Uterus (tissue), 4 donors: Measurements from ENCODE around the gene TOM1. TPM values are rescaled to one million over a fixed set of nuclear protein-coding genes. Genes with fewer than 3 reads are reported as not detected.

Experiments
- DNase-seq, 2 donors: peaks; one replicate each; pipeline ENCODE4 v3.0.0-alpha.2; 2019 to 2020
- H3K27ac ChIP-seq, 2 donors: fragments of 200-600 bp; sonication (generic); 1 replicate in 1 of 2; 2 replicates in 1 of 2; pipeline ENCODE4 v1.5.1; 2016 to 2018
- H3K27me3 ChIP-seq, 2 donors: fragments of 200-600 bp; sonication (generic); one replicate each; pipeline ENCODE4 v1.5.1; 2018 to 2019; ENCODE audit warnings: control low read depth in 1 of 2
- H3K36me3 ChIP-seq, 2 donors: fragments of 200-600 bp; sonication (generic); one replicate each; pipeline ENCODE4 v1.5.1; 2019; ENCODE audit warnings: control low read depth in 1 of 2
- H3K4me1 ChIP-seq, 2 donors: fragments of 200-600 bp; sonication (generic); one replicate each; pipeline ENCODE4 v1.5.1; 2018 to 2019; ENCODE audit warnings: control low read depth in 1 of 2
- H3K4me3 ChIP-seq, 2 donors: fragments of 200-600 bp; sonication (generic); 1 replicate in 1 of 2; 2 replicates in 1 of 2; pipeline ENCODE4 v1.5.1; 2018 to 2019; ENCODE audit warnings: mild to moderate bottlenecking in 1 of 2
- H3K9me3 ChIP-seq, 2 donors: fragments of 200-600 bp; sonication (generic); one replicate each; pipeline ENCODE4 v1.5.1; 2019; ENCODE audit warnings: control low read depth in 1 of 2
- CTCF ChIP-seq, 4 experiments: fragments of 200-600 bp in 2 of 4; fragments of 450-650 bp in 2 of 4; sonication (generic) in 2 of 4; IDR thresholded peaks; one replicate each; pipeline ENCODE4 v1.5.1; 2016 to 2019; ENCODE audit warnings: antibody characterized with exemption in 4 of 4, mild to moderate bottlenecking in 2 of 4, moderate library complexity in 1 of 4
- POLR2A ChIP-seq, 2 donors: fragments of 450-650 bp; IDR thresholded peaks; one replicate each; pipeline ENCODE4 v1.6.1; 2016; ENCODE audit warnings: antibody characterized with exemption in 2 of 2, mild to moderate bottlenecking in 1 of 2, moderate library complexity in 1 of 2
- intact Hi-C: fragments of 100-400 bp; cut with DNase I; formaldehyde crosslinking; loops from one replicate; pipeline ENCODE4 v1.15.1; 2023; ENCODE audit warnings: low total_unique reads
- total RNA-seq, 4 donors: library from RNA; depleted of rRNA in 3 of 4; stranded (reverse); fragments of >200 nt in 3 of 4; gene quantifications; one replicate each; pipeline versions ENCODE4 v1.1.0 to v1.2.4, GENCODE V29; 2014 to 2023
- donor health status: DM: yes; HTN: yes; CAD: no.

The TOM1 gene
- total RNA-seq, 4 donors from 2014 or later: 21.3 to 66.7 (median 52.5) TPM

- H3K27ac ChIP-seq: peak overlapping the region; percentile 96 to 97
- no peak for DNase-seq
- no peaks in the 10 kb centered on the region for H3K27me3 ChIP-seq
- H3K4me3 ChIP-seq: peak overlapping the region; percentile 75 to 78
- no peaks in the 10 kb centered on the region for H3K9me3 ChIP-seq
- H3K4me1 ChIP-seq: no peaks in the 10 kb centered on the region
- TF ChIP-seq POLR2A (IDR thresholded peaks at IDR 0.05) (no peak), CTCF (IDR thresholded peaks at IDR 0.05) (peak in 2 of 4 experiments; percentile 8 to 10)
- intact Hi-C loops: no loop called here
- no peaks in the 10 kb centered on the region for H3K36me3 ChIP-seq
Measured at GRCh38 chr22:35299217-35299672, 449 bp upstream of the TOM1 start.

GRCh38 chr22:35301372-35301874, 1.7 kb downstream of the TOM1 start:
- intact Hi-C loops: no loop called here
- DNase-seq: peak; percentile 61

GRCh38 chr22:35303029-35303624, 3.4 kb downstream of the TOM1 start:
- Histone ChIP-seq H3K27ac (no peak overlapping the region), H3K9me3 (no peaks in the 10 kb centered on the region), H3K4me1 (no peaks in the 10 kb centered on the region), H3K4me3 (no peak overlapping the region), H3K27me3 (no peaks in the 10 kb centered on the region), H3K36me3 (no peaks in the 10 kb centered on the region)
- no peak for DNase-seq
- intact Hi-C loops: no loop called here
- TF ChIP-seq CTCF (IDR thresholded peaks at IDR 0.05) (no peak), POLR2A (IDR thresholded peaks at IDR 0.05) (no peak)

More at GRCh38 chr22:35301372-35301874, 1.7 kb downstream of the TOM1 start:
- H3K9me3 ChIP-seq: no peaks in the 10 kb centered on the region
- H3K4me1 ChIP-seq: no peaks in the 10 kb centered on the region
- no peaks in the 10 kb centered on the region for H3K27me3 ChIP-seq
- H3K27ac ChIP-seq: peak overlapping the region; percentile 96 to 97
- no peaks in the 10 kb centered on the region for H3K36me3 ChIP-seq
- TF ChIP-seq POLR2A (IDR thresholded peaks at IDR 0.05): no peak
- no peak for TF ChIP-seq CTCF (IDR thresholded peaks at IDR 0.05)
- H3K4me3 ChIP-seq: no peak overlapping the region

GRCh38 chr22:35305525-35306070, 5.9 kb downstream of the TOM1 start:
- Histone ChIP-seq H3K4me3 (no peak overlapping the region), H3K27ac (no peak overlapping the region), H3K9me3 (no peaks in the 10 kb centered on the region), H3K4me1 (peaks cover 0 to 1% of the 10 kb centered on the region in 2 donors), H3K27me3 (no peaks in the 10 kb centered on the region), H3K36me3 (no peaks in the 10 kb centered on the region)
- no peak for DNase-seq
- intact Hi-C loops: no loop called here
- TF ChIP-seq CTCF (IDR thresholded peaks at IDR 0.05) (no peak), POLR2A (IDR thresholded peaks at IDR 0.05) (no peak)

GRCh38 chr22:35306350-35306967, 6.8 kb downstream of the TOM1 start:
- no peaks in the 10 kb centered on the region for H3K36me3 ChIP-seq
- H3K9me3 ChIP-seq: no peaks in the 10 kb centered on the region
- no peaks in the 10 kb centered on the region for H3K27me3 ChIP-seq
- intact Hi-C loops: no loop called here
- TF ChIP-seq CTCF (IDR thresholded peaks at IDR 0.05) (no peak), POLR2A (IDR thresholded peaks at IDR 0.05) (no peak)
- DNase-seq: no peak
- no peak overlapping the region for H3K4me3 ChIP-seq
- peaks cover 0 to 9% of the 10 kb centered on the region in 2 donors for H3K4me1 ChIP-seq
- no peak overlapping the region for H3K27ac ChIP-seq
